Measurements from ENCODE around the gene TMEM59. TPM values are rescaled to one million over a fixed set of nuclear protein-coding genes. Genes with fewer than 3 reads are reported as not detected.

TMEM59 gene
- total and polyA plus RNA-seq, 2 of the 8 experiments (the other 6 are each of a cell fraction or from before 2014, with no cell fraction given) = 116 to 139 TPM

- no peak for TF ChIP-seq EP300 (IDR thresholded peaks at IDR 0.05; ENCODE audit: borderline replicate concordance in 1 of 2, low read depth in 2 of 2, low read length in 2 of 2)
Measured at GRCh38 chr1:53981220-53981619, 71.8 kb downstream of the TMEM59 start (continued).
